Hepatocyte (in vitro differentiated cells): Measurements from ENCODE around the gene TRPM3. TPM values are rescaled to one million over a fixed set of nuclear protein-coding genes. Genes with fewer than 3 reads are reported as not detected.
A peak's percentile ranks its signal among the peaks of the same experiment; 100 is the strongest.

ENCODE experiments used
- DNase-seq: peaks from one replicate; pipeline ENCODE4 v3.0.0-alpha.2; 2016; ENCODE audit warnings: low spot score
- H2AFZ ChIP-seq: fragments of 200-600 bp; sonication (generic); 2 replicates; pipeline ENCODE4 v1.6.0; 2016; ENCODE audit warnings: antibody characterized with exemption, mild to moderate bottlenecking
- H3K27ac ChIP-seq: fragments of 200-600 bp; sonication (generic); 2 replicates; pipeline ENCODE4 v1.5.1; 2016; ENCODE audit warnings: mild to moderate bottlenecking
- H3K27me3 ChIP-seq: fragments of 200-600 bp; sonication (generic); 2 replicates; pipeline ENCODE4 v1.6.1; 2016
- H3K36me3 ChIP-seq: fragments of 200-600 bp; sonication (generic); replicated peaks from 2 replicates; pipeline ENCODE4 v1.5.1; 2016; ENCODE audit warnings: low read depth; ENCODE audit not compliant: insufficient read depth
- H3K4me1 ChIP-seq: fragments of 200-600 bp; sonication (generic); 2 replicates; pipeline ENCODE4 v1.5.1; 2016; ENCODE audit warnings: mild to moderate bottlenecking, moderate library complexity; ENCODE audit not compliant: insufficient read depth
- H3K4me2 ChIP-seq: fragments of 200-600 bp; sonication (generic); 2 replicates; pipeline ENCODE4 v1.6.0; 2016
- H3K4me3 ChIP-seq: fragments of 200-600 bp; sonication (generic); 2 replicates; pipeline ENCODE4 v1.5.1; 2016; ENCODE audit warnings: mild to moderate bottlenecking
- H3K79me2 ChIP-seq: fragments of 200-600 bp; sonication (generic); 2 replicates; pipeline ENCODE4 v1.6.0; 2017; ENCODE audit warnings: mild to moderate bottlenecking
- H3K9me2 ChIP-seq: fragments of 200-600 bp; sonication (generic); replicated peaks from 2 replicates; pipeline ENCODE4 v1.6.0; 2017; ENCODE audit warnings: mild to moderate bottlenecking; ENCODE audit not compliant: insufficient read depth
- H3K9me3 ChIP-seq: fragments of 200-600 bp; sonication (generic); 2 replicates; pipeline ENCODE4 v1.5.1; 2016; ENCODE audit warnings: low read depth, mild to moderate bottlenecking
- H4K20me1 ChIP-seq: fragments of 200-600 bp; sonication (generic); 2 replicates; pipeline ENCODE4 v1.6.0; 2016; ENCODE audit warnings: mild to moderate bottlenecking; ENCODE audit not compliant: insufficient read depth, poor library complexity, severe bottlenecking
- CTCF ChIP-seq: fragments of 200-600 bp; sonication (generic); IDR thresholded peaks from 2 replicates; pipeline ENCODE4 v1.5.1; 2016; ENCODE audit warnings: antibody characterized with exemption, mild to moderate bottlenecking; ENCODE audit not compliant: poor library complexity
- EZH2 ChIP-seq: fragments of 200-600 bp; sonication (generic); IDR thresholded peaks from 2 replicates; pipeline ENCODE4 v1.6.1; 2016; ENCODE audit warnings: antibody characterized with exemption, mild to moderate bottlenecking, borderline replicate concordance
- EZH2phosphoT487 ChIP-seq: fragments of 200-600 bp; sonication (generic); IDR thresholded peaks from one replicate; pipeline ENCODE4 v1.6.1; 2018; ENCODE audit warnings: antibody characterized with exemption, mild to moderate bottlenecking, low read depth, moderate library complexity; ENCODE audit not compliant: unreplicated experiment, severe bottlenecking
- WGBS: methylation state at CpG from one replicate; pipeline ENCODE4 v1.1.6; 2016; ENCODE audit warnings: low lambda C conversion rate; ENCODE audit errors: missing lambda C conversion rate; 5-methylcytosine and 5-hydroxymethylcytosine counted together
- polyA plus RNA-seq: library from polyadenylated mRNA; unstranded; fragments of >200 nt; fragmentation: Nextera tagmentation; extraction: Ambion mirVana; gene quantifications from 2 replicates; pipeline ENCODE4 v1.2.1, GENCODE V29; 2016
- total RNA-seq: library from RNA; depleted of rRNA; stranded (reverse); fragments of >200 nt; gene quantifications from 2 replicates; pipeline ENCODE4 v1.2.3, GENCODE V29; 2014

Gene TRPM3
- total and polyA plus RNA-seq, 2 experiments from 2014 or later = 0.60 to 0.68 TPM

- H3K79me2 ChIP-seq = no peaks in the 10 kb centered on the region
- H2AFZ ChIP-seq = no peak overlapping the region
- H3K4me1 ChIP-seq = no peaks in the 10 kb centered on the region
- no peak for DNase-seq
- no peak overlapping the region for H3K4me3 ChIP-seq
- no peak overlapping the region for H3K4me2 ChIP-seq
- H4K20me1 ChIP-seq = no peaks in the 10 kb centered on the region
- no peaks in the 10 kb centered on the region for H3K36me3 ChIP-seq
- no peaks in the 10 kb centered on the region for H3K9me2 ChIP-seq
- TF ChIP-seq CTCF (no peak), EZH2 (no peak), EZH2phosphoT487 (no peak)
- 84% methylated on average over 5 of the region's 5 CpGs for WGBS
- no peak overlapping the region for H3K27ac ChIP-seq
- no peaks in the 10 kb centered on the region for H3K27me3 ChIP-seq
- H3K9me3 ChIP-seq = no peaks in the 10 kb centered on the region
Measured at GRCh38 chr9:71072587-71072986, 48.8 kb downstream of the TRPM3 start.

- Histone ChIP-seq H3K27ac (no peak overlapping the region), H3K4me3 (no peak overlapping the region), H2AFZ (no peak overlapping the region), H4K20me1 (no peaks in the 10 kb centered on the region), H3K4me2 (no peak overlapping the region), H3K27me3 (no peaks in the 10 kb centered on the region), H3K36me3 (no peaks in the 10 kb centered on the region), H3K9me3 (no peaks in the 10 kb centered on the region), H3K79me2 (no peaks in the 10 kb centered on the region), H3K9me2 (no peaks in the 10 kb centered on the region), H3K4me1 (no peaks in the 10 kb centered on the region)
- WGBS = 91% methylated on average over 1 of the region's 1 CpG
- TF ChIP-seq EZH2 (no peak), EZH2phosphoT487 (no peak), CTCF (no peak)
- DNase-seq = no peak
Measured at GRCh38 chr9:71071633-71072032, 49.8 kb downstream of the TRPM3 start.

- no peak overlapping the region for H3K27ac ChIP-seq
- H3K4me2 ChIP-seq = no peak overlapping the region
- no peaks in the 10 kb centered on the region for H3K36me3 ChIP-seq
- TF ChIP-seq EZH2 (no peak), EZH2phosphoT487 (no peak), CTCF (no peak)
- H3K4me1 ChIP-seq = no peaks in the 10 kb centered on the region
- H3K9me2 ChIP-seq = no peaks in the 10 kb centered on the region
- H4K20me1 ChIP-seq = no peaks in the 10 kb centered on the region
- no peaks in the 10 kb centered on the region for H3K79me2 ChIP-seq
- DNase-seq = peak; percentile 6
- no peak overlapping the region for H3K4me3 ChIP-seq
- no peak overlapping the region for H2AFZ ChIP-seq
- no peaks in the 10 kb centered on the region for H3K27me3 ChIP-seq
- no peaks in the 10 kb centered on the region for H3K9me3 ChIP-seq
- WGBS = 80% methylated on average over 2 of the region's 2 CpGs
Measured at GRCh38 chr9:71058660-71059059, 62.8 kb downstream of the TRPM3 start.

- no peaks in the 10 kb centered on the region for H4K20me1 ChIP-seq
- no peak overlapping the region for H2AFZ ChIP-seq
- H3K4me3 ChIP-seq = no peak overlapping the region
- no peaks in the 10 kb centered on the region for H3K79me2 ChIP-seq
- no peak overlapping the region for H3K27ac ChIP-seq
- H3K9me2 ChIP-seq = no peaks in the 10 kb centered on the region
- H3K4me2 ChIP-seq = no peak overlapping the region
- no peaks in the 10 kb centered on the region for H3K36me3 ChIP-seq
- DNase-seq = no peak
- H3K27me3 ChIP-seq = no peaks in the 10 kb centered on the region
- TF ChIP-seq EZH2phosphoT487 (no peak), CTCF (no peak), EZH2 (no peak)
- WGBS = 68% methylated on average over 4 of the region's 4 CpGs
- no peaks in the 10 kb centered on the region for H3K4me1 ChIP-seq
- no peaks in the 10 kb centered on the region for H3K9me3 ChIP-seq
Measured at GRCh38 chr9:71052287-71052686, 69.1 kb downstream of the TRPM3 start.
